GM10248 (cell line): ENCODE measurements around the gene KMT5C.

Experiments used
- CTCF ChIA-PET: fragments of 300-600 bp; sonication (Branson Sonifier 250); formaldehyde crosslinking; extraction: SDS; loops from one replicate; lab custom pipeline; 2021; ENCODE audit warnings: antibody characterized with exemption; lab: Yijun Ruan, JAX
- POLR2A ChIA-PET: fragments of 350-650 bp; sonication (Branson Sonifier 250); formaldehyde crosslinking; extraction: SDS; loops from one replicate; lab custom pipeline; 2020; ENCODE audit warnings: antibody characterized with exemption; lab: Yijun Ruan, JAX
- DNase-seq: peaks from one replicate; pipeline ENCODE4 v3.0.0; 2012; ENCODE audit errors: extremely low spot score
- CTCF ChIP-seq: IDR thresholded peaks from 2 replicates; pipeline ENCODE4 v1.5.1; 2012; ENCODE audit warnings: mild to moderate bottlenecking, low read depth; ENCODE audit errors: extremely low read depth, missing control alignments, control extremely low read depth

The KMT5C gene

GRCh38 chr19:55303477-55303876 is 36.2 kb upstream of the KMT5C start:
- no peak for TF ChIP-seq CTCF
- no peak for DNase-seq
- ChIA-PET POLR2A (no interaction called here), CTCF (interaction anchor here (1.3 to 3.8 kb wide), 7 partner anchors 9 to 167 kb away, joined by 3 to 80 read pairs (median 23); partner anchors contain the start of genes KMT5C and TMEM238)

- CTCF ChIA-PET: interaction anchor here (3.5 kb wide), 1 partner anchor 79 kb away, joined by 19 read pairs; the partner anchor contains the start of gene TMEM238
- POLR2A ChIA-PET: no interaction called here
- peak; percentile 54 for DNase-seq
- no peak for TF ChIP-seq CTCF
These were observed 35.2 kb upstream of the KMT5C start for GRCh38 chr19:55304279-55304978.

- TF ChIP-seq CTCF: no peak
- no peak for DNase-seq
- POLR2A ChIA-PET: no interaction called here
- CTCF ChIA-PET: no interaction called here
These were observed 34.7 kb upstream of the KMT5C start for GRCh38 chr19:55304980-55305379.

- POLR2A ChIA-PET: no interaction called here
- CTCF ChIA-PET: no interaction called here
- no peak for TF ChIP-seq CTCF
- DNase-seq: peak; percentile 65
These were observed 34.2 kb upstream of the KMT5C start for GRCh38 chr19:55305491-55305890.

GRCh38 chr19:55305983-55306562 is 33.6 kb upstream of the KMT5C start:
- ChIA-PET POLR2A (no interaction called here), CTCF (interaction anchor here (1.0 to 1.3 kb wide), 2 partner anchors 11 to 33 kb away, joined by 3 to 4 read pairs; no protein-coding TSS in a partner anchor)
- TF ChIP-seq CTCF: no peak
- DNase-seq: no peak

- TF ChIP-seq CTCF: no peak
- no peak for DNase-seq
- ChIA-PET POLR2A (no interaction called here), CTCF (interaction anchor here (1.0 to 1.3 kb wide), 2 partner anchors 10 to 32 kb away, joined by 3 to 4 read pairs; no protein-coding TSS in a partner anchor)
These were observed 33.0 kb upstream of the KMT5C start for GRCh38 chr19:55306712-55307111.
